IMR-90 (cell line): ENCODE measurements around the gene MCMBP.

Source experiments
- MAFK ChIP-seq: IDR thresholded peaks from 2 replicates; pipeline ENCODE4 v1.6.1; 2012; ENCODE audit warnings: low read depth, low read length, improper control_type of control experiment
- POLR2A ChIP-seq: IDR thresholded peaks from 2 replicates; pipeline ENCODE4 v1.6.1; 2012; ENCODE audit warnings: mild to moderate bottlenecking, low read depth, low read length
- RFX5 ChIP-seq: IDR thresholded peaks from 2 replicates; pipeline ENCODE4 v1.8.0; 2012; ENCODE audit warnings: low read depth, mild to moderate bottlenecking, low read length, moderate library complexity
- TF ChIP-seq, protein P1 (sequence below): conservative IDR thresholded peaks from 2 replicates; pipeline ENCODE4 v1.5.1; 2012; ENCODE audit warnings: mild to moderate bottlenecking, low read depth, low read length, improper control_type of control experiment
- TF ChIP-seq, protein P2 (sequence below): fragments of 150-350 bp; IDR thresholded peaks from 2 replicates; pipeline ENCODE4 v1.6.1; 2016; ENCODE audit warnings: low read depth, mild to moderate bottlenecking, low read length, moderate library complexity, borderline replicate concordance

DNA sequence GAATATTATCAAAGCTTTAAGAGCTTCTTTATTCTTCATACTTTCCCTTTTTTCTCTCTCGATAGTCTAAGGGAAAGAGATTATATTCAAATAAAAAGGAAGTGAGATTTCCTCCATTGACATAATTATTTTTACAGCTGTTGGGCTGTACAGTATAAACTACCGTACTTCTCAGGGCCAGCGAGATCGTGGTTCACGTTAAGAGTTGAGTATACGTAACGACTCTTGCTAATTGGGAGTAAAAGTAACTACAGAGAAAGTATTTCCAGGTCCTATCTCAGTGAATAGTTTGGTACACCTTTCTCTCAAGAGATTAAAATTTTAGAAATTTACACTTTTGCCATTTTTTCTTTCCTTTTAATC is 89.0 kb downstream of the MCMBP start:
- TF ChIP-seq, protein P1, sequence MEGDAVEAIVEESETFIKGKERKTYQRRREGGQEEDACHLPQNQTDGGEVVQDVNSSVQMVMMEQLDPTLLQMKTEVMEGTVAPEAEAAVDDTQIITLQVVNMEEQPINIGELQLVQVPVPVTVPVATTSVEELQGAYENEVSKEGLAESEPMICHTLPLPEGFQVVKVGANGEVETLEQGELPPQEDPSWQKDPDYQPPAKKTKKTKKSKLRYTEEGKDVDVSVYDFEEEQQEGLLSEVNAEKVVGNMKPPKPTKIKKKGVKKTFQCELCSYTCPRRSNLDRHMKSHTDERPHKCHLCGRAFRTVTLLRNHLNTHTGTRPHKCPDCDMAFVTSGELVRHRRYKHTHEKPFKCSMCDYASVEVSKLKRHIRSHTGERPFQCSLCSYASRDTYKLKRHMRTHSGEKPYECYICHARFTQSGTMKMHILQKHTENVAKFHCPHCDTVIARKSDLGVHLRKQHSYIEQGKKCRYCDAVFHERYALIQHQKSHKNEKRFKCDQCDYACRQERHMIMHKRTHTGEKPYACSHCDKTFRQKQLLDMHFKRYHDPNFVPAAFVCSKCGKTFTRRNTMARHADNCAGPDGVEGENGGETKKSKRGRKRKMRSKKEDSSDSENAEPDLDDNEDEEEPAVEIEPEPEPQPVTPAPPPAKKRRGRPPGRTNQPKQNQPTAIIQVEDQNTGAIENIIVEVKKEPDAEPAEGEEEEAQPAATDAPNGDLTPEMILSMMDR: no peak
- no peak for TF ChIP-seq POLR2A
- TF ChIP-seq, protein P2, sequence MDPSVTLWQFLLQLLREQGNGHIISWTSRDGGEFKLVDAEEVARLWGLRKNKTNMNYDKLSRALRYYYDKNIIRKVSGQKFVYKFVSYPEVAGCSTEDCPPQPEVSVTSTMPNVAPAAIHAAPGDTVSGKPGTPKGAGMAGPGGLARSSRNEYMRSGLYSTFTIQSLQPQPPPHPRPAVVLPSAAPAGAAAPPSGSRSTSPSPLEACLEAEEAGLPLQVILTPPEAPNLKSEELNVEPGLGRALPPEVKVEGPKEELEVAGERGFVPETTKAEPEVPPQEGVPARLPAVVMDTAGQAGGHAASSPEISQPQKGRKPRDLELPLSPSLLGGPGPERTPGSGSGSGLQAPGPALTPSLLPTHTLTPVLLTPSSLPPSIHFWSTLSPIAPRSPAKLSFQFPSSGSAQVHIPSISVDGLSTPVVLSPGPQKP: no peak
- no peak for TF ChIP-seq MAFK
- TF ChIP-seq RFX5: no peak
